Prostate gland (tissue), 2 donors: ENCODE data around the gene CSF3. TPM values are rescaled to one million over a fixed set of nuclear protein-coding genes. Genes with fewer than 3 reads are reported as not detected.

Experiments used
- DNase-seq: peaks from one replicate; pipeline ENCODE4 v3.0.0-alpha.2; 2019; ENCODE audit warnings: low spot score
- H3K27ac ChIP-seq, 2 donors: fragments of 200-600 bp; sonication (generic); 2 replicates each; pipeline ENCODE4 v1.5.1; 2017 to 2019
- H3K27me3 ChIP-seq: fragments of 200-600 bp; sonication (generic); replicated peaks from 2 replicates; pipeline ENCODE4 v1.5.1; 2019; ENCODE audit not compliant: insufficient read depth
- H3K36me3 ChIP-seq, 2 donors: fragments of 200-600 bp; sonication (generic); 1 replicate in 1 of 2; 2 replicates in 1 of 2; pipeline versions ENCODE4 v1.5.1 to v1.8.1; 2017 to 2019
- H3K4me1 ChIP-seq: fragments of 200-600 bp; sonication (generic); replicated peaks from 2 replicates; pipeline ENCODE4 v1.5.1; 2019
- H3K4me3 ChIP-seq, 2 donors: fragments of 200-600 bp; sonication (generic); 2 replicates each; pipeline ENCODE4 v1.5.1; 2017 to 2019
- H3K9me3 ChIP-seq: fragments of 200-600 bp; sonication (generic); 2 replicates; pipeline ENCODE4 v1.5.1; 2017
- POLR2A ChIP-seq: fragments of 450-650 bp; IDR thresholded peaks from one replicate; pipeline ENCODE4 v1.6.1; 2016; ENCODE audit warnings: antibody characterized with exemption, mild to moderate bottlenecking
- POLR2AphosphoS5 ChIP-seq: sonication (generic); formaldehyde crosslinking; IDR thresholded peaks from one replicate; pipeline ENCODE4 v1.6.1; 2017; ENCODE audit warnings: antibody characterized with exemption
- WGBS: methylation state at CpG from one replicate; pipeline ENCODE4 v1.1.5; 2018; 5-methylcytosine and 5-hydroxymethylcytosine counted together
- intact Hi-C: fragments of 100-400 bp; cut with DNase I; formaldehyde crosslinking; loops from one replicate; pipeline ENCODE4 v1.14.2; 2022
- total RNA-seq, 2 donors: library from RNA; depleted of rRNA; stranded (reverse); fragments of >200 nt; gene quantifications; one replicate each; pipeline ENCODE4 v1.1.0, GENCODE V29; 2016
- TF ChIP-seq, protein P1 (sequence below), 4 experiments: fragments of 200-600 bp in 2 of 4; fragments of 450-650 bp in 2 of 4; sonication (generic) in 2 of 4; IDR thresholded peaks; 1 replicate in 3 of 4; 2 replicates in 1 of 4; pipeline ENCODE4 v1.5.1; 2016 to 2019; ENCODE audit warnings: antibody characterized with exemption in 4 of 4, mild to moderate bottlenecking in 2 of 4, moderate library complexity in 2 of 4

Gene CSF3
- total RNA-seq, 2 donors from 2014 or later, result 0.41 to 2.2 TPM

DNA sequence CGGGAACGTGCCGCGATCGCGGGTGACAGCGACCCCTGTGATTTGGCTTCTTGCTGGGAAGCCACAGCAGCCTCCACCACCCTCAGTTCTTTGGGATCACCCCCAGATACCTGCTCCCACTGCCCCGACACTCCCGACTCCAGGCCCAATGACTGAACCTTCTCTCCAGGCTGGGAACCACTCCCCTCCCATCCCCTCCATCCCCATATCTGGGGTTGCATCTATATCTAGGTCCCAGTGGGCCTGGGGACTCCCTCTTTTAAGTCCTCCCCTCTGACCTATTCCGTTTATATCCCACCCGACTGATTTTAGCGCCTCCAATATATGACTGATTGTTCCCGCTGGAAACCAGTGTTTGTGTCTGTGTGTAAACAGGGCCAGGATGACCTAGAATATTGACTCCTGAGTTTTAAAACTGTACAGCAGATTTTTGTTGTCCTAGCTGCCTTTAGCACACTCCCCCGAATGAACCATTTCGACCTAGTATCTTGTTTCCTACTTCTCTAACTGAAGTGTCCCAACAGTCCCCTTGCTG, 34.0 kb upstream of the CSF3 start:
- TF ChIP-seq POLR2A (no peak), POLR2AphosphoS5 (no peak)
- TF ChIP-seq, protein P1, sequence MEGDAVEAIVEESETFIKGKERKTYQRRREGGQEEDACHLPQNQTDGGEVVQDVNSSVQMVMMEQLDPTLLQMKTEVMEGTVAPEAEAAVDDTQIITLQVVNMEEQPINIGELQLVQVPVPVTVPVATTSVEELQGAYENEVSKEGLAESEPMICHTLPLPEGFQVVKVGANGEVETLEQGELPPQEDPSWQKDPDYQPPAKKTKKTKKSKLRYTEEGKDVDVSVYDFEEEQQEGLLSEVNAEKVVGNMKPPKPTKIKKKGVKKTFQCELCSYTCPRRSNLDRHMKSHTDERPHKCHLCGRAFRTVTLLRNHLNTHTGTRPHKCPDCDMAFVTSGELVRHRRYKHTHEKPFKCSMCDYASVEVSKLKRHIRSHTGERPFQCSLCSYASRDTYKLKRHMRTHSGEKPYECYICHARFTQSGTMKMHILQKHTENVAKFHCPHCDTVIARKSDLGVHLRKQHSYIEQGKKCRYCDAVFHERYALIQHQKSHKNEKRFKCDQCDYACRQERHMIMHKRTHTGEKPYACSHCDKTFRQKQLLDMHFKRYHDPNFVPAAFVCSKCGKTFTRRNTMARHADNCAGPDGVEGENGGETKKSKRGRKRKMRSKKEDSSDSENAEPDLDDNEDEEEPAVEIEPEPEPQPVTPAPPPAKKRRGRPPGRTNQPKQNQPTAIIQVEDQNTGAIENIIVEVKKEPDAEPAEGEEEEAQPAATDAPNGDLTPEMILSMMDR (IDR thresholded peaks at IDR 0.05), result no peak
- no peak for DNase-seq
- Histone ChIP-seq H3K4me3 (peak overlapping the region; percentile 85 to 88), H3K9me3 (no peaks in the 10 kb centered on the region), H3K27me3 (no peaks in the 10 kb centered on the region), H3K4me1 (no peaks in the 10 kb centered on the region), H3K36me3 (peaks cover 0 to 8% of the 10 kb centered on the region in 2 donors), H3K27ac (peak overlapping the region; percentile 82 to 86)
- intact Hi-C loops, result loop anchor here (2.0 kb wide), 1 partner anchor 54 kb away; the partner anchor contains the start of genes LRRC3C and ORMDL3
- 0% methylated on average over 15 of the region's 15 CpGs for WGBS

DNA sequence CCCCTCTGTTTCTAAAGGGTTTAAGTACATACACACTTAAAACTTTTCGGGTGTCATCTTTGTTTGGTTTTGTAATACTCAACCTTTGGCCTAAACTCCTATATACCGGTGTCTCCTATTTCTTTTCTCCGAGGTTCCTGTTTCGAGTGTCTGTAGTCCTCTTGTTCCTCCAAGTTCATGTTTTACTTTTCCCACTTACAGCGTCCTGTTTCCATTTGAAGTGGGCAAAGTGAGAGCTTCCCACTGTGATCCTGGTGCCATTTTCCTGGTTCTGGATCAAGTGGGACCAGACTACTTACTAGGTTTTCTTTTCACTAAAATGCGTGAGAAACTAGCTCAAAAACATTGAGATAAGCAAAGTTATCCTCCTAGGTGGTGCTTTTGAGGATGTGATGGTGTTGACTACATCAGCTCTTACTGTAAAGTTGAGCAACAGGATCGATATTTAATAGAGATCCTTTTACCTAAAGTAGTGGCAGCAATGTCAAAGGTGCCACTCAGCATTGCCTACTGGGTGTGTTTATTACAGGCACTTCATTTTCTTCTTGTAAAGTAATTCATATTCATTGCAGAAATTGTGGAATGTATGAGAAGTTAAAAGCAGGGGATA, 33.4 kb upstream of the CSF3 start:
- no peaks in the 10 kb centered on the region for H3K4me1 ChIP-seq
- H3K27ac ChIP-seq, result peak overlapping the region in 1 of 2 donors; percentile 86
- H3K4me3 ChIP-seq, result peak overlapping the region; percentile 85 to 88
- H3K36me3 ChIP-seq, result peaks cover 5 to 11% of the 10 kb centered on the region in 2 donors
- WGBS, result 19% methylated on average over 7 of the region's 7 CpGs
- no peaks in the 10 kb centered on the region for H3K9me3 ChIP-seq
- DNase-seq, result no peak
- intact Hi-C loops, result loop anchor here (2.0 kb wide), 1 partner anchor 55 kb away; the partner anchor contains the start of genes LRRC3C and ORMDL3
- TF ChIP-seq POLR2AphosphoS5, result no peak
- TF ChIP-seq POLR2A, result no peak
- TF ChIP-seq, protein P1 (IDR thresholded peaks at IDR 0.05), result no peak
- H3K27me3 ChIP-seq, result no peaks in the 10 kb centered on the region

- H3K36me3 ChIP-seq, result peaks cover 30 to 57% of the 10 kb centered on the region in 2 donors
- 85% methylated on average over 11 of the region's 11 CpGs for WGBS
- H3K27me3 ChIP-seq, result no peaks in the 10 kb centered on the region
- no peak for DNase-seq
- no peaks in the 10 kb centered on the region for H3K4me1 ChIP-seq
- no peaks in the 10 kb centered on the region for H3K9me3 ChIP-seq
- TF ChIP-seq, protein P1 (IDR thresholded peaks at IDR 0.05), result no peak
- no peak for TF ChIP-seq POLR2AphosphoS5
- no peak for TF ChIP-seq POLR2A
- no peak overlapping the region for H3K27ac ChIP-seq
- intact Hi-C loops, result no loop called here
- H3K4me3 ChIP-seq, result no peak overlapping the region
Observed at GRCh38 chr17:39988206-39988810, 26.9 kb upstream of the CSF3 start.

GRCh38 chr17:39994448-39994847, 20.8 kb upstream of the CSF3 start:
- no peak for DNase-seq
- Histone ChIP-seq H3K27ac (no peak overlapping the region), H3K4me3 (no peak overlapping the region), H3K36me3 (peaks cover 30 to 73% of the 10 kb centered on the region in 2 donors), H3K27me3 (no peaks in the 10 kb centered on the region), H3K9me3 (no peaks in the 10 kb centered on the region), H3K4me1 (no peaks in the 10 kb centered on the region)
- TF ChIP-seq POLR2A (no peak), POLR2AphosphoS5 (no peak)
- TF ChIP-seq, protein P1 (IDR thresholded peaks at IDR 0.05), result no peak
- intact Hi-C loops, result no loop called here
- 89% methylated on average over 11 of the region's 11 CpGs for WGBS
